HG03064 (cell line): Measurements from ENCODE around the gene STAG3.

Source experiments
- ATAC-seq: cut with Tn5 transposase; IDR thresholded peaks from one replicate; pipeline ENCODE4 v1.9.1; 2021; ENCODE audit warnings: low read depth; ENCODE audit not compliant: unreplicated experiment

The STAG3 gene

DNA sequence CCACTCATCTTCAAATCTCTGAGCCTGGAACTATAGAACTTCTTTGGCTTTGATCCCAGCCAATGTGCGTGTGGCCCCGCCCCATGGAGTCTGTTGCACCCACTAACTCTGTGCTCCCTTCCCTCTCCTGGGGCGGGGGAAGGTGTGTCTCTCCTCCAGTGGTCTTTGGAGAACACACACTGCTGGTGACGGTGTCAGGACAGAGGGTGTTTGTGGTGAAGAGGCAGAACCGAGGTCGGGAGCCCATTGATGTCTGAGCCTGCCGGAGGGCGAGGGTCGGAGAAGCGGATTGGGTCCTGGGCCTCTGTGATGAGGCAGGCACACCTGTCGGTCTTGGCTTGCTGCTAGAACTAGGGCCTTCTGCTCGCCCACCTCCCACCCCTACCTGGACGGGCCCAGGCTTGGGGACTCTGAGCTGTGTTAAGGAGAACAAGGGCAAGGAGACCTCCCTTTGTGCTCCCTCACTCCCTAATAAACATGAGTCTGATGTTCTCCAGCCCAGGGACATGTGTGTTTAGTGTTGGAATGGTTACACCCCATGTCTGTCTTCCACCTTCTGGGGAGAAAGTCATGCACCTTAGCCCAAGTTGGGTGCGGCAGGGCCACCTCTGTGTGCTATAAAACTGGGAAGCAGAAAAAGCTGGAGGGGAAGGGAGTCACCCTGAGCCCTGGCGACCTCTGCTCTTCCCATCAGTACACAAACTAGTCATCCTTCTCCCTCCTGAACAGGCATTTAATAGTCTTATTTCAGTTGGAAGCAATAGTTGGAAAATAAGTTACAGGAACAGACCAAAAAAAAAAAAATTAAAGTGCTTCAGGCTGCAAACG, 23.8 kb upstream of the STAG3 start:
- ATAC-seq = no peak

DNA sequence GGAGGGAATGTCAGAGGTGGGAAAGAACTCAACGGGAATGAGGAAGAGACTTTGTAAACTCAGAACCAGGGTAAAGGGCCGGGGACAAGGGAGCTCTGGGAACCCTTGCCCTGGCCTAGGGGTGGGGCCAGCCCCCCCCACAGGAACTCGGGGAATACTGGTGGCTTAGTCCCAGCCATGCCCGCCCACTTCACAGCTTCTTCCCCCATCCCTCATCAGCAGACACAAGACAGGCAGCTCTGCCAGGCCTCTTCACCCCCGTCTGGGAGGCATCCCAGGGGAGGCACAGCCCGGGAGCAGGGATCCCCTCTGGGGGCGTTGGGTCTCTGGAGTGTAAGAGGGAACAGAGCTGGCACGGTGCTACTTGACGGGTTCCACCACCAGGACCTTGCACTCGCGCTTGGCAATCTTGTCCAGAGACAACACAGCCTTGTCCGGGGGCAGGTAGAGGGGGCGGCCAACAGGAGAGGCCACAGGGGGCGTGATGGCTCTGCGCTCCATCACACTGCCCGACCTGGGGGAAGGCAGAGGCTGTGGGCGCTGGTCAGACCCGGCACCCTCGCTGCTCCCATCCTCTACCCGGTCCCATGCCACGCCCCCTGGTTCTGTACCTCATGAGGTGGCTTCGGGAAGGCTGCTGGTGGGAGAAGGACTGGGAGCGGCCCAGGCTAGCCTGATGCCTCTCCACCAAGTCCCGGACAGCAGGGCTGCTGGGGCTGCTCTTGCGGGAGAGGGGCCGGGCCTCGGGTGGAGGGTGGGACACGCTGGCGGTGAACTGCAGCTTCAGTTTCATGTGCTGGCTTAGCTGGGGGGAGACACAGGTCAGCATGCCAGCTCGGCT, 22.8 kb upstream of the STAG3 start:
- no peak for ATAC-seq

DNA sequence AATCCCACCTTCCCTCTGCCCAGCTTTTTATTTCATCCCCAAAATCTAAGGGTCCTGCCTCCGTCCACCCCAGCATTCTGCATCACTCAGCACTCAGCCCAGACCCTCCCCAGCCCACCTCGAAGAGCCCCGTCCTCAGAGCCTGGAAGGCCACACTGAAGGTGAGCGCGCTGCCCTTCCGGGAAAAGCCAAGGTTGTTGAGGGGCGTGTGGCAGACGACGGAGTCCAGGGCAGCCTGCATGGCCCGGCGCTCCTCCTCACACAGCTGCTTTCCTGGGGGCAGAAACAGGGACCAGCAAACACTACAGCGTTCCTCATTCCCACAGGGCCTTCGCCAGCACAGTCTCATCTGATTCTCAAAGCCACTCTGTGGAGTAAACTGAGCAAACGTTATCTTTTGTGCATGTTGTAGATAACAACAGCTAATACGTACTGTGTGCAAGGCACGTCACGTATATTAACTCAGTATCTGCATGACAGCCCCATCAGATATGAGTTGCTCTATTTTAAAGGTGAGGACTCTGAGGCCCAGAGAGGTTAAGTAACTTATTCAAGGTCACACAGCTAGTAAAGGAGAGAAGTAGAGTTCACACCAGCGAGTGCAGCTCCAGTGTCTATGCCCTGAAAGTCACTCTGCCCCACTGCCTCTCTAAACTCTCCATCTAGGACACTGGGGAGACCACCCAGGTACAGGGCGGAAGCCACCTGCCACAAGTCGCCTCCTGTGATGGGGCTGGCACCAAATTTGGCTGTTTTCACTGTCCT, 22.0 kb upstream of the STAG3 start:
- no peak for ATAC-seq

DNA sequence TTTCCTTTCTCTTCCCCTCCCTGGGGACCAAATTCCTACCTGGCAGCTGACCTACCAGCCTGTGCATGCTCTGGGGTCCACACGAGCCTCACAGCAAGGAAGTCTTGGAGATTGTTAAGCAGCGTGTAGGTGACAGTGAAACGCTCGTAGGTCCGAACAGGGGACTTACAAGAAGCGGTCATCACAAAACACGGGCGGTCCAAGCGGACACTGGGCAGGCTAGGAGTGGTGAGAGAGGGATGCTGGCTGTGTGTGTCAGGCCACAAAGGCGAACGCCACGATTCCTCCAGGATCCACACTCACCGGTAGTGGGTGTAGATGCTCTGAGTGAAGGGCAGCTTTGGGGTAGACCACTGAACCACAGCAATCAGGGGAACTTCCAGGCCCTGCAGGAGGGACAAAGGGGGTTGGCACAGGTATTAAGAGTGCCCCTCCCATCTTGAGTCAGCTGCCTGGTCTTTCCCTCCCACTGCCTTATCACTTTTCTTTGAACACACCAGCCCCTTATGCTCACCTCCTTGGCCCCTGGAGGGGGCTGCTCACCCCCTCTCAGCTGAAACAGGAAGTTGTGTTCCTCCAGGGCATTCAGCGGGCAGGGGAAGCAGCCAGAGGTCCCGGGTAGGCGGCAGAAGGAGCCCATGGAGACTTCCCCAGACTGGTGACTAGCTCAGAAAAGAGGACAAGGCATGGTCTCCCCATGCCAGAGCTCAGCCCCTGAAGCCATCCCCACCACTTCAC, 21.2 kb upstream of the STAG3 start:
- no peak for ATAC-seq

DNA sequence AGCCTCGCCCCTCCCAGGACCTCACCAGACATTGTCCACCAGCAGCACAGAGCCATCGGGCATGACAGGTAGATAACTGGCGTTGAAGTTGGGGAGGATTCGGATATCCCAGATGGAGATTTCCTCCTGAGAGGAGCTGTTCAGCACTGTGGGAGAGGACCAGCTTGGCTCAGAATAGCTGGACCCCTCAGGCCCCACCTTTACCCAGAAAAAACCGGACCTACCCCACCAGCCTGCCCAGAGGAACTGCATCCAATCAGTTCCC, 20.7 kb upstream of the STAG3 start:
- ATAC-seq = no peak

DNA sequence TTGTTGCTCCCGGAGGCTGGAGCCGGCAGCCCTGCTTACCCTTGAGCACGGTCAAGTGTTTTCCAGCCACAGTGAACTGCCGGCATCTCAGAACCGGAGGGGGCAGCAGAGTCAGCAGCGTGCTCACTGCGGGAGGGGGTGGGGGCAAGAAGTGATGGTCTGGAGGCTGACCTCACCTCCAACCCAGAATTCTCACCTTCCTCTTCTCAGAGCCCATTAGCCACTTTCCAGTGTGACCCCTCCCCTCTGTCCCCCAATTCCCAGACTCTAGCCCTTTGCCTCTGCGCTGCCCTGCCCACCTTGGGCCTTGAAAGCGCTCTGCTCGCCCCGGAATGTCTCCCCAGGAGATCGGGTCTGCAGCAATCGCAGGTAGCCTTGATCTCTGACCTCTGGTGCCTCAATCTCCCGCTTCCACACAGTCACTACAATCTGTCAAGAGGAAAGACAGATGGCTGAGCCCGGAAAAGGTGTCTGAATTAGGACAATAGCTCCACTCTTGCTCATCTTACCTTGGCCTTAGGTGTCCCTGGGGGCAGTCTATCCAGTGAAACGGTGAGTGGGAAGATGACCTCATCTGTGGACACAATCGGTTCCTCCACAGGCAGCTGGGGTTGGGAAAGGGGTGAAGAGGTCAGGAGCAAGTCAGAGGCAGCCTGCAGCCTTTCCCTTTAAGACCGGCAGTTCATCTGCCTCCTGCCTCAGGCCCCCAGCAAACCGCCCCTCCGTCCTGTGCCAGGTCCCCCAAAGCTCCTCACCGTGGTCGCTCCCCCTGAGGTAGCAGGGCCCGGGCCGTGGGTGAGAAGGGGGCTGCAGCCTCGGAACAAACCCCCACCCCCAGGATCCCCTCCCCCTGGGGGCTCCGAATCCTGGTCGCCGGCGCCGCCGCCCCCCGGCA, 20.1 kb upstream of the STAG3 start:
- ATAC-seq = peak; percentile 10

DNA sequence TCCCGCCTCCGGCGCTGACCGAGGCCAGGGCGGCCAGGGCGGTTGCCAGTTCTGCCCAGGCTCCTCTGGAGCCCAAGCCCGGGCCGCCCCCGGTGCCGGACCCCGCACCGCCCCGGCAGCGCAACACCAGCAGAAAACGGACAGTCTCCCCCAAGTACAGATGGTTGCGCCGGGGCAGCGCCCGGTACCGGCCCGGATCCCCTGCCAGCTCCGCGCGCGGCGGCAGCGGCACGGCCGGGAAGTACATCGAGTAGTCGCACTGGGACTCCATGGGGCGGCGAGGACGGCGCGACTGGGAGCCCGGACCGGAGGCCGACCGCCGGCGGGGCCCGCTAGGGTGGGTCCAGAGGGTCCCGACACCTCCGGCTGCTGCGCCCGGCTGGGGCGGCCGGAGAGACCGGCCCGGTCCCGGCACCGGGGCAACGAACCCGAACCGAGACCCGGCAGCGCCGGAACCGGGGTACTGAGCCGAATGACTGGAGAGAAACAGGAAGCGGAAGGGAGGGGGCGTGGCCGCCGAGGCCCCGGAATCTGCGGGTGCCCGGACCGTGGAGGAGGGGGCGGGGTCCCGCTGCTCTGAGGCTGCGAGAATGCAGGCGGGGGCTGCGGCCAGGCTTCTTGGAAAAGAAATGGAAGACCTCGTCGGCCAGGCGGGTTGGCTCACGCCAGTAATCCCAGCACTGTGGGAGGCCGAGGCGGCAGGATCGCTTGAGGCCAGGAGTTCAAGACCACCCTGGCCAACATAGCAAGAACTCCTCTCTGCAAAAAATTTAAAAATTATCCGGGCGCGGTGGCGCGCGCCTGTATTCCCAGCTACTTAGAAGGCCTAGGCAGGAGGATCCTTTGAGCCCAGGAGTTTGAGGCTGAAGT, 19.3 kb upstream of the STAG3 start, which contains the start of gene TRAPPC14:
TRAPPC14 (minus strand) TSS at position 495 of the 870 bp plus-strand sequence; CDS start at position 271, 224 bp downstream.
- ATAC-seq = peak; percentile 72

DNA sequence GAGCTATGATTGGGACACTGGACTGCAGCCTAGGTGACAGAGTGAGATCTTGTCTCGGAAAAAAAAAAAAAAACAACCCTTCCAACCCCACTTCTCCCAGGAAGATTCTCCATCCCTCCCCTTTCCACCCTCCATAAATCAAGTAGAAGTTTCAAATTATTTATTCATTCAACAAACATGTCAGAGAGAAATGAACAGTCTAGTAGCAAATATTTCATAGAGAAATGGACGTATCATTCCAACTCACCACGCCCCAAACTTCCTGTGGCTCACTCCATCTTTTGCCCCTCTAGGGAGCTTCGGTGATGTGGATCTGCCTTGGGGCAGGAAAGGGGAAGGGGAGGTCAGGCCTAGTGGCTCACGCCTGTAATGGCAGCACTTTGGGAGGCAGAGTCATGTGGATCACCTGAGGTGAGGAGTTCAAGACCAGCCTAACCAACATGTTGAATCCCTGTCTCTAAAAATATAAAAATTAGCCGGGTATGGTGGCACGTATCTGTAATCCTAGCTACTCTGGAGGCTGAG, 18.6 kb upstream of the STAG3 start:
- ATAC-seq = no peak

DNA sequence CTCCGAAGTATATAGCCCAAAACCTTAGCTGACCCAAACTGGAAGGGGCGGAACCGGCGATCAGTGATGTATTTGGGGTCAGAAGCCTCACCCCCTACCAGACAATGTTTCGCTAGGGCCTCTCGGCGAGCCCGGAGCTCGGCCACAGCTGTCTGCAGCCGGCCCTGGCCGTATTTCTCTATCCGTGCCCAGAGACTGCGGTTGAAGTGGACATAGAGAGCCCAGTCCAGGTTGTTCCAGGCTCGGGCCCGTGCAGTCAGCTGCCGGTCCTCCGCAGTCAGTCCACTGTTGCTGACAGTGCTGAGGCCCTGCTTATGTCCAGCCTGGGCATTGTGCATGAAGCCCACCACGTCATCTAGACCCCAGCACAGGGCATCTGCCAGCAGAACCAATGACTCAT, 17.7 kb upstream of the STAG3 start:
- no peak for ATAC-seq

DNA sequence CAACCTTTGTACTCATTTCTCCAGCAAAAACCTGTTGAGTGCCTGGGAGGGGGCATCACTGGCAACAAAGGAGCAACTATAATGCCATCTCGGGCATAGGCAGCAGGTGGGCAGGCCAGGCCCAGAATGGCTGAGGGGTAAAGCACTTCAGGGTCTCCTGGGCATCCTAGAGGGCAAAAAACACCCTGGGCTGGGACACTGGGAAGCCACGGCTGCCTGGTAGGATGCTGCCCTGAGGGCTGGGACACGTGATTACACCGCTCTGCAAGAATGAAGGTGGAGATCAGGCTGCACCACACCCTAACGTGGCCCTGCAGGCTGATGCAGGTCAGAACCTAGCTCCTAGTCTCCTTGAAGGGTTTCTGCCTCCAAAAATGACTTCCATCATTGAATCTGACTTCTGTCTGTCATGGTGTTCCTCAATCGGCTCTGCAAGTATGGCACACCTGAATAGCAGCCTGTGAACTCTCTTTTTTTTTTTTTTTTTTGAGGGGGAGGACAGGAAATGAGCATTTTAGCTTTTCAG, 14.6 kb upstream of the STAG3 start:
- ATAC-seq = no peak

DNA sequence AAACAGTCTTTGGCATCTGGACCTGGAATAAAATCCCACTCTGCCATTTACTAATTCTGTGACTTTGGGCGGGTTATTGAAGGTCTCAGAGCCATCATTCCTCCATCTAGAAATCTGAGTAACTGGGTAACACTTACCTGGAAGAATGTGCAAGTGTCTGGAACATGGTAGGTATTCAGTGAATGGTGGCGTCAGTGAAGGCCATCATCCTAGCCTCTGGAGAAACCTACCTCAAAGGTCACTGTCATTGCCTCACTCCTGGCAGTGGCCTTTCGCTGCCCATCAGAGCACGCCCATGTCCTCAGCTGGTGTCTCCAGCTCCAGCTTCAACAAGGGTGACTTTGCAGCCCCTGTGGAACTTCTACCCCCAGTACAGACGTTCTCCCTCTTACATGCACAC, 13.8 kb upstream of the STAG3 start:
- no peak for ATAC-seq

DNA sequence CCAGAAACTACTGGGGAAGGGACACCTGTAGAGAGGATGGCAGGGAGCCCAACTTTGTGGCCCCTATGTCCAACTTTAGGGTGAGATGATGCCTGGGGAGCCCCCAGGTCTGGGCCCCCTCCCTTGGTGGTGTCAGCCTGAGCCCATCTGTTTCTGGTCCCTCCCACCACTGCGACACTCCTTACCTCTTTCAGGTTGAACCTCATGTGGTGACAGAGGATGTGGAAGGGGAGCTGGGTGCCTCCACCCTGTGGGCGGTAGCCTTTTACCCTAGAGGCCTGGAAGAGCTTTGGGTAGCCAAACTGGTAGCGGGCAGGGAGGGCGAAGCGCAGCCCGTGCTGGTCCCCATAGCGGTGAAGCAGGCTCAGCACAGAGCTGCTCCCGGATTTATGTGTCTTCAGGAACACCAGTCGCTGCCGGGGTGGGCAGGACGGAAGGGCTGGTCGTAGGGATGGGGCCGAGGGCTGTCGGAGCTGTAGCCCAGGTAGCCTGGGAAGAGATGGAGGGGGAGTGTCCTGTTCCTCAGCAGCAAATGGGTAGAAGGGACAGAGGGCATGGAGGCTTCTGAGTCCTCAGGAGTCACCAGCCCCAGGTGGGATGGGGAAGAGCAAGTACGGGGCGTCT, 11.3 kb upstream of the STAG3 start:
- no peak for ATAC-seq

DNA sequence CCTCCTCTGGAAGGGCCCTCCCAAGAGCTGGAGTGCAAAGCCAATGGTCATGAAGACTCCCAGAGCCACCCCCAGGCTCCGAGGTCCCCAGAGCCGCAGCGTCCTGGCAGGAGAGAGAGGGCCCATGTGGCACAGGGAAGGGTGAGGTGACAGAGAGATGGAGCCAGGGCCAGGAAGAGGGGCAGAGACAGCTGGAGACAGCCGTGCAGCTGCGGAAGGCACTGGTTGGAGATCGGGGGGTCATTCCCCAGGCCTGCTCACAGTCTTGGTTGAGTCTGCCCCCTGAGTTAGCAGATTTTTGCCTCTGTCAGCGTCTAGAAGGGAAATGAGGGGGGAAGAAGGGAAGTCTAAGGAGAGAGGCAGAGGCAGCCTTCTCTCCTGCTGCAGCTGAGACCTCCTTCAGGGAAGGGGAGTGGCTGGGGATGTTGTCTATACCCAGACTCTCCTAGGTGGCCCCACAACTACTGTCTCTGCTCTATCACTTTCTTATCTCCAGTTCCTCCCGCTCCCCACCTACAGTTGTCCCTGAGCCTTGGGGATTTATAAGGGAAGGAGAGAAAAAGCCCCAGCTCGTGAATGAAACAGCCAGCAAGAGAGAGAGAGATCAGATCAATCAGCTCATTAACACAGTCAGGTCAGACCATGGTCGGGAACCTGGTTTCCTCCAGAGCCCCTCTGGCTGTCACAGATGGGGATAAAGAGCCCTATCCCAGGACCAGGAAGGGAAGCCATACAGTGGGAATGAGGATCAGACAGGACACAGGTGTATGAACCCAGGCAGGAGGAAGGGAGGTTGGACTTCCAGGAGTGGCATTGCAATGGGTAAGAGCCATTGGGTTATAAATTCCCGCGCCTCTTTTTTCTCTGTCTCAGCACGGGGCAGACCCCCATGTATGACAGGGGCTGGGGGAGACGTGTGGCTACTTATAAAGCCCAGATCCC, 10.5 kb upstream of the STAG3 start:
- ATAC-seq = no peak

DNA sequence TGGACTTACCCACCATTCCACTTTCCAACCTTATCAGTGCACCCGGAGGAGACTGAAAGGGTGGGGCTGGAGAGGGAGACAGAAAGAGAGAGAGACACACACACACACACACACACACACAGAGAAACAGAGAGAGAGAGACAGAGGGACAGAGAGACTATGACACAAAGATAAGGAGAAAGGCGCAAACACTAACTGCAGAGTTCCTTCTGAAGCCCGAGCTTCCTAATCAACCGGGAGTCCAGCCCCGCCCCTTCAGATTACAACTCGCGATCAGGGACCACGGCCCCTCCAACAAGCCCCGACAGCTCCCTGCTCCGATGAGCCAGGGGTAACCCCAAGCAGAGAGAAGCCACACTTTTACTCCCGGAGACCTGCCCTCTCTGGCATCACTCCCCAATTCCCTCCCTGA, 9.8 kb upstream of the STAG3 start:
- ATAC-seq = no peak

DNA sequence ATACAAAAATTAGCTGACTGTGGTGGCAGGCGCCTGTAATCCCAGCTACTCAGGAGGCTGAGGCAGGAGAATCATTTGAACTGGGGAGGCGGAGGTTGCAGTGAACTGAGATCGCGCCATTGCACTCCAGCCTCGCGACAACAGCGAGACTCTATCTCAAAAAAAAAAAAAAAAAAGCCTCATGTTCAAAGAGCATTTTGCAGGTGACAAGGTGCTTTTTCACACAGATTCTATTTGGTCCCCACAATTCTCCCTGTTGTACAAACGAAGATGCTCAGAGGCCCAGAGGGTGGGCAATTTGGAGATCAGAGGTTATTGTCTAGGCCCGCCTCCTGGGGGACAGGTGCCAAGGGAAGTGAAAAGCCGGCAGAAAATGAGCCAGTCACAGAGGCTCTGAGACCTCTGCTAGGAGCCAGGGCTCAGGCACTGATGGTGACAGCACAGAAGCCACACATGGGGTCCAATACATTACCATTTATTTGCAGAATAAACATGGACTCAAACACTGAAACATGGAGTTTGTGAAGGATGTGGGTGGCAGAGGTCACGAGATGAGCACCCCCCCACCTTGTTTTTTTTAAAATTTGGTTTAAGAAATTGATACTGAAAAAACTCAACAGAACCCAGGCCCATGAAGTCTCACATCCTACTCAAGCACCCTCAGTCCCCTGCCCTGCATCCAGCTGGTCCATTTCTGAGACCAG, 8.4 kb upstream of the STAG3 start:
- no peak for ATAC-seq
